ENCODE measurements around the gene VAC14. TPM values are rescaled to one million over a fixed set of nuclear protein-coding genes. Genes with fewer than 3 reads are reported as not detected.

Gene VAC14
- total RNA-seq, 1 experiment from 2014 or later: 35.3 TPM

GRCh38 chr16:70665806-70666735 is 134.9 kb downstream of the VAC14 start:
- ATAC-seq (no peak), DNase-seq (ENCODE audit: low read depth, low spot score) (no peak)
- TF ChIP-seq CTCF (IDR thresholded peaks at IDR 0.05 in 2 of 3, conservative IDR thresholded peaks at IDR 0.05 in 1 of 3; ENCODE audit: borderline replicate concordance in 1 of 3, insufficient read depth in 1 of 3, low read depth in 2 of 3, low read length in 2 of 3): no peak
- no peak for TF ChIP-seq SIN3A (IDR thresholded peaks at IDR 0.05; ENCODE audit: low read depth)
- TF ChIP-seq POLR2A (IDR thresholded peaks at IDR 0.05; ENCODE audit: borderline replicate concordance, extremely low read depth, insufficient read depth, insufficient read length): no peak
- TF ChIP-seq JUND (IDR thresholded peaks at IDR 0.05): no peak
- no peak for TF ChIP-seq EZH2phosphoT487 (IDR thresholded peaks at IDR 0.05; ENCODE audit: borderline replicate concordance)
- TF ChIP-seq EGR1 (IDR thresholded peaks at IDR 0.05; ENCODE audit: low read depth): no peak
- TF ChIP-seq ZNF274 (IDR thresholded peaks at IDR 0.05; ENCODE audit: low read depth, low read length): no peak
- TF ChIP-seq YY1 (IDR thresholded peaks at IDR 0.05; ENCODE audit: extremely low read depth, insufficient replicate concordance, low read depth, low read length): no peak
- TF ChIP-seq CEBPB (IDR thresholded peaks at IDR 0.05; ENCODE audit: low read depth): no peak
- TF ChIP-seq REST (IDR thresholded peaks at IDR 0.05; ENCODE audit: low read depth): no peak
- TF ChIP-seq SP1 (IDR thresholded peaks at IDR 0.05; ENCODE audit: low read depth): no peak
- no peak for TF ChIP-seq MAX (IDR thresholded peaks at IDR 0.05)
- no peak for TF ChIP-seq ELF1 (IDR thresholded peaks at IDR 0.05; ENCODE audit: borderline replicate concordance, low read depth)
- no peak for TF ChIP-seq TCF7L2 (IDR thresholded peaks at IDR 0.05; ENCODE audit: borderline replicate concordance, extremely low read depth, insufficient read depth, insufficient read length)
- TF ChIP-seq CBX3 (IDR thresholded peaks at IDR 0.05; ENCODE audit: low read depth): no peak
- no peak for TF ChIP-seq ATF3 (IDR thresholded peaks at IDR 0.05)
- TF ChIP-seq ZBTB33 (IDR thresholded peaks at IDR 0.05; ENCODE audit: extremely low read depth, insufficient replicate concordance, low read length): no peak
- no peaks in the 10 kb centered on the region for H3K4me1 ChIP-seq (ENCODE audit: control insufficient read depth in 1 of 2, insufficient read depth in 2 of 2, low read length in 2 of 2)
- no peaks in the 10 kb centered on the region for H3K9me3 ChIP-seq (ENCODE audit: control insufficient read depth in 1 of 2, insufficient read depth in 1 of 2, low read depth in 1 of 2, low read length in 2 of 2)
- no peak overlapping the region for H2AFZ ChIP-seq (ENCODE audit: low read depth, low read length, poor library complexity, severe bottlenecking)
- H3K9me2 ChIP-seq (ENCODE audit: insufficient read depth): no peaks in the 10 kb centered on the region
- H3K36me3 ChIP-seq (ENCODE audit: control insufficient read depth in 1 of 2, insufficient read depth in 2 of 2, low read length in 2 of 2): peaks cover 4 to 6% of the 10 kb centered on the region in 2 experiments; a peak in 3 of 4 replicates
- H3K4me2 ChIP-seq (ENCODE audit: low read length): no peak overlapping the region
- intact Hi-C loops (cut with micrococcal nuclease): no loop called here
- no peaks in the 10 kb centered on the region for H4K20me1 ChIP-seq (ENCODE audit: insufficient read depth)
- H3K9ac ChIP-seq (ENCODE audit: low read length): no peak overlapping the region
- no peak overlapping the region for H3K27ac ChIP-seq (ENCODE audit: low read depth, low read length)
- no peak overlapping the region for H3K4me3 ChIP-seq (replicated peaks in 1 of 2; ENCODE audit: low read depth in 1 of 2, low read length in 2 of 2)
- POLR2A ChIA-PET: no interaction called here
- RAD21 ChIA-PET (ENCODE audit: low non-redundant PET in 1 of 2, low total read pairs in 2 of 2, uncharacterized antibody in 2 of 2, unreplicated experiment in 2 of 2): no interaction called here
- BruUV-seq (replicated peaks): no TSS peak
- CTCF ChIA-PET: interaction anchor here (0.8 kb wide), 1 partner anchor 105 kb away, joined by 3 read pairs; no protein-coding TSS in a partner anchor
- no peaks in the 10 kb centered on the region for H3K27me3 ChIP-seq (ENCODE audit: insufficient read depth, low read length)
- H3K79me2 ChIP-seq (ENCODE audit: insufficient read depth, low read length): no peaks in the 10 kb centered on the region
